ENCODE measurements around the gene IRF5.

Gene IRF5

GRCh38 chr7:128944487-128945236, 6.9 kb downstream of the IRF5 start:
- in situ Hi-C loops (cut with HindIII; ENCODE audit: low sequenced_read_pairs) = no loop called here
- H3K4me3 ChIP-seq (ENCODE audit: low read depth, low read length) = no peak overlapping the region
- TF ChIP-seq, protein P1, sequence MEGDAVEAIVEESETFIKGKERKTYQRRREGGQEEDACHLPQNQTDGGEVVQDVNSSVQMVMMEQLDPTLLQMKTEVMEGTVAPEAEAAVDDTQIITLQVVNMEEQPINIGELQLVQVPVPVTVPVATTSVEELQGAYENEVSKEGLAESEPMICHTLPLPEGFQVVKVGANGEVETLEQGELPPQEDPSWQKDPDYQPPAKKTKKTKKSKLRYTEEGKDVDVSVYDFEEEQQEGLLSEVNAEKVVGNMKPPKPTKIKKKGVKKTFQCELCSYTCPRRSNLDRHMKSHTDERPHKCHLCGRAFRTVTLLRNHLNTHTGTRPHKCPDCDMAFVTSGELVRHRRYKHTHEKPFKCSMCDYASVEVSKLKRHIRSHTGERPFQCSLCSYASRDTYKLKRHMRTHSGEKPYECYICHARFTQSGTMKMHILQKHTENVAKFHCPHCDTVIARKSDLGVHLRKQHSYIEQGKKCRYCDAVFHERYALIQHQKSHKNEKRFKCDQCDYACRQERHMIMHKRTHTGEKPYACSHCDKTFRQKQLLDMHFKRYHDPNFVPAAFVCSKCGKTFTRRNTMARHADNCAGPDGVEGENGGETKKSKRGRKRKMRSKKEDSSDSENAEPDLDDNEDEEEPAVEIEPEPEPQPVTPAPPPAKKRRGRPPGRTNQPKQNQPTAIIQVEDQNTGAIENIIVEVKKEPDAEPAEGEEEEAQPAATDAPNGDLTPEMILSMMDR (IDR thresholded peaks at IDR 0.05; ENCODE audit: low read depth, low read length, missing control alignments) = no peak
- no peak for DNase-seq (ENCODE audit: low read depth)

GRCh38 chr7:128945668-128946366, 8.1 kb downstream of the IRF5 start:
- TF ChIP-seq, protein P1 (IDR thresholded peaks at IDR 0.05; ENCODE audit: low read depth, low read length, missing control alignments) = no peak
- H3K4me3 ChIP-seq (ENCODE audit: low read depth, low read length) = no peak overlapping the region
- no peak for DNase-seq (ENCODE audit: low read depth)
- in situ Hi-C loops (cut with HindIII; ENCODE audit: low sequenced_read_pairs) = no loop called here

- TF ChIP-seq, protein P1 (IDR thresholded peaks at IDR 0.05; ENCODE audit: low read depth, low read length, missing control alignments) = peak; percentile 6
- in situ Hi-C loops (cut with HindIII; ENCODE audit: low sequenced_read_pairs) = no loop called here
- no peak overlapping the region for H3K4me3 ChIP-seq (ENCODE audit: low read depth, low read length)
- DNase-seq (ENCODE audit: low read depth) = no peak
These were observed 9.5 kb downstream of the IRF5 start for GRCh38 chr7:128946936-128947830.

DNA sequence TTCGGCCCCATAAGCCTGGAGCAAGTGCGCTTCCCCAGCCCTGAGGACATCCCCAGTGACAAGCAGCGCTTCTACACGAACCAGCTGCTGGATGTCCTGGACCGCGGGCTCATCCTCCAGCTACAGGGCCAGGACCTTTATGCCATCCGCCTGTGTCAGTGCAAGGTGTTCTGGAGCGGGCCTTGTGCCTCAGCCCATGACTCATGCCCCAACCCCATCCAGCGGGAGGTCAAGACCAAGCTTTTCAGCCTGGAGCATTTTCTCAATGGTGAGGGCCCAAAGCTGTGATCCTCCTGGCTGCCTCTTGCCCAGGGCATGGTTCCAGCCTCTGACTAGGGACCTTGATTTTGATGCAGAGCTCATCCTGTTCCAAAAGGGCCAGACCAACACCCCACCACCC, 10.1 kb downstream of the IRF5 start:
- in situ Hi-C loops (cut with HindIII; ENCODE audit: low sequenced_read_pairs) = no loop called here
- H3K4me3 ChIP-seq (ENCODE audit: low read depth, low read length) = no peak overlapping the region
- TF ChIP-seq, protein P1 (IDR thresholded peaks at IDR 0.05; ENCODE audit: low read depth, low read length, missing control alignments) = no peak
- DNase-seq (ENCODE audit: low read depth) = no peak

DNA sequence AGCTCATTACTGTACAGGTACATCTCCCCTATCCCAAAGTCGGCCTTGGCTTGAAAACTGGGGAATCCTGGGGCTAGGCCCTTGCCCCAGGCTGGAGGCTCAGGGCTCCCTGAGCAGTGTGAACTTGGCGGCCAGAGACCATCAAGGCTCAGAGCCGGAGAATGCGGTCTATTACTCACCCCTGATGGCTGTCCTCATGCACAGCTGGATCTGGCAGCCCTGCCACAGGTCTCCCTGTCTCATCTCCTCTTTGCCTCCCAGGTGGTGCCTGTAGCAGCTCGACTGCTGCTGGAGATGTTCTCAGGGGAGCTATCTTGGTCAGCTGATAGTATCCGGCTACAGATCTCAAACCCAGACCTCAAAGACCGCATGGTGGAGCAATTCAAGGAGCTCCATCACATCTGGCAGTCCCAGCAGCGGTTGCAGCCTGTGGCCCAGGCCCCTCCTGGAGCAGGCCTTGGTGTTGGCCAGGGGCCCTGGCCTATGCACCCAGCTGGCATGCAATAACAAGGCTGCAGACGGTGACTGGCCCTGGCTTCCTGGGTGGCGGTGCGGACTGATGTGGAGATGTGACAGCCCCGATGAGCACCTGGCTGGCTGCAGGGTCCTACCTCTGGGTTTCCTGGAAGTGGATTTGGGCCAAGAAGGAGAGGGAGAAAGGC, 10.7 kb downstream of the IRF5 start:
- TF ChIP-seq, protein P1 (IDR thresholded peaks at IDR 0.05; ENCODE audit: low read depth, low read length, missing control alignments) = no peak
- in situ Hi-C loops (cut with HindIII; ENCODE audit: low sequenced_read_pairs) = no loop called here
- no peak for DNase-seq (ENCODE audit: low read depth)
- H3K4me3 ChIP-seq (ENCODE audit: low read depth, low read length) = no peak overlapping the region

All from astrocyte of the cerebellum (primary cell).